ENCODE results near the gene PIGH. TPM values are rescaled to one million over a fixed set of nuclear protein-coding genes. Genes with fewer than 3 reads are reported as not detected.

Gene PIGH
- polyA plus RNA-seq, 1 donor from 2014 or later, result 91.8 TPM

GRCh38 chr14:67610491-67610890 lies 10.4 kb upstream of the PIGH start:
- Histone ChIP-seq H3K9ac (ENCODE audit: low read length) (no peak overlapping the region), H2AFZ (ENCODE audit: low read depth, low read length) (no peak overlapping the region), H3K9me2 (ENCODE audit: insufficient read depth, low read length) (no peaks in the 10 kb centered on the region), H3K9me3 (ENCODE audit: low read length) (no peaks in the 10 kb centered on the region), H3K4me3 (ENCODE audit: low read length) (no peak overlapping the region), H4K20me1 (ENCODE audit: insufficient read depth) (no peaks in the 10 kb centered on the region), H3K27ac (ENCODE audit: low read length) (no peak overlapping the region), H3K79me2 (replicated peaks; ENCODE audit: insufficient read depth, low read length) (no peaks in the 10 kb centered on the region), H3K4me2 (ENCODE audit: low read length) (no peak overlapping the region), H3K36me3 (ENCODE audit: insufficient read depth, low read length) (no peaks in the 10 kb centered on the region), H3F3A (ENCODE audit: insufficient read depth, low read length, poor library complexity, severe bottlenecking) (no peaks in the 10 kb centered on the region), H3K27me3 (ENCODE audit: insufficient read depth, low read depth, low read length) (no peaks in the 10 kb centered on the region)
- TF ChIP-seq EZH2 (IDR thresholded peaks at IDR 0.05; ENCODE audit: borderline replicate concordance, insufficient read depth, low read length, poor library complexity, severe bottlenecking) (no peak), EP300 (conservative IDR thresholded peaks at IDR 0.05; ENCODE audit: poor library complexity, severe bottlenecking) (no peak), CTCF (IDR thresholded peaks at IDR 0.05; ENCODE audit: poor library complexity, severe bottlenecking) (no peak), REST (IDR thresholded peaks at IDR 0.05; ENCODE audit: borderline replicate concordance) (no peak), TAF1 (IDR thresholded peaks at IDR 0.05; ENCODE audit: low read depth) (no peak), MXI1 (conservative IDR thresholded peaks at IDR 0.05; ENCODE audit: poor library complexity, severe bottlenecking) (no peak), RAD21 (conservative IDR thresholded peaks at IDR 0.05) (no peak), SMC3 (conservative IDR thresholded peaks at IDR 0.05; ENCODE audit: poor library complexity) (no peak), POLR2AphosphoS5 (IDR thresholded peaks at IDR 0.05) (no peak)

GRCh38 chr14:67609642-67610310 lies 9.7 kb upstream of the PIGH start:
- Histone ChIP-seq H3K4me3 (ENCODE audit: low read length) (no peak overlapping the region), H3K79me2 (replicated peaks; ENCODE audit: insufficient read depth, low read length) (no peaks in the 10 kb centered on the region), H3F3A (ENCODE audit: insufficient read depth, low read length, poor library complexity, severe bottlenecking) (no peaks in the 10 kb centered on the region), H3K9ac (ENCODE audit: low read length) (no peak overlapping the region), H3K27me3 (ENCODE audit: insufficient read depth, low read depth, low read length) (no peaks in the 10 kb centered on the region), H3K9me2 (ENCODE audit: insufficient read depth, low read length) (no peaks in the 10 kb centered on the region), H3K4me2 (ENCODE audit: low read length) (no peak overlapping the region), H3K9me3 (ENCODE audit: low read length) (no peaks in the 10 kb centered on the region), H3K36me3 (ENCODE audit: insufficient read depth, low read length) (no peaks in the 10 kb centered on the region), H2AFZ (ENCODE audit: low read depth, low read length) (no peak overlapping the region), H4K20me1 (ENCODE audit: insufficient read depth) (no peaks in the 10 kb centered on the region), H3K27ac (ENCODE audit: low read length) (no peak overlapping the region)
- TF ChIP-seq TAF1 (IDR thresholded peaks at IDR 0.05; ENCODE audit: low read depth), result no peak
- no peak for TF ChIP-seq MXI1 (conservative IDR thresholded peaks at IDR 0.05; ENCODE audit: poor library complexity, severe bottlenecking)
- no peak for TF ChIP-seq EZH2 (IDR thresholded peaks at IDR 0.05; ENCODE audit: borderline replicate concordance, insufficient read depth, low read length, poor library complexity, severe bottlenecking)
- TF ChIP-seq CTCF (IDR thresholded peaks at IDR 0.05; ENCODE audit: poor library complexity, severe bottlenecking), result no peak
- TF ChIP-seq RAD21 (conservative IDR thresholded peaks at IDR 0.05), result no peak
- no peak for TF ChIP-seq REST (IDR thresholded peaks at IDR 0.05; ENCODE audit: borderline replicate concordance)
- no peak for TF ChIP-seq POLR2AphosphoS5 (IDR thresholded peaks at IDR 0.05)
- no peak for TF ChIP-seq SMC3 (conservative IDR thresholded peaks at IDR 0.05; ENCODE audit: poor library complexity)
- no peak for TF ChIP-seq EP300 (conservative IDR thresholded peaks at IDR 0.05; ENCODE audit: poor library complexity, severe bottlenecking)
